ENCODE results near the gene ST6GALNAC5.

GRCh38 chr1:76959556-76959955, 92.3 kb downstream of the ST6GALNAC5 start:
- TF ChIP-seq CTCF (IDR thresholded peaks at IDR 0.05) (no peak), POLR2A (IDR thresholded peaks at IDR 0.05) (no peak), POLR2AphosphoS5 (IDR thresholded peaks at IDR 0.05) (no peak)

Measured in suprapubic skin (tissue), 4 donors.